Measurements from ENCODE around the gene TCF7L2.

TCF7L2 gene

GRCh38 chr10:113127901-113128283 is 177.8 kb downstream of the TCF7L2 start:
- in situ Hi-C loops (cut with MboI; ENCODE audit: low pct_unique_long_range_greater_than_20kb, low sequenced_read_pairs, unreplicated experiment) = no loop called here
- TF ChIP-seq CTCF (IDR thresholded peaks at IDR 0.05; ENCODE audit: extremely low read depth, insufficient read depth, missing control alignments) = no peak
- no peak for DNase-seq (ENCODE audit: low spot score)

GRCh38 chr10:113128450-113129070 is 178.5 kb downstream of the TCF7L2 start:
- DNase-seq (ENCODE audit: low spot score) = no peak
- in situ Hi-C loops (cut with MboI; ENCODE audit: low pct_unique_long_range_greater_than_20kb, low sequenced_read_pairs, unreplicated experiment) = no loop called here
- no peak for TF ChIP-seq CTCF (IDR thresholded peaks at IDR 0.05; ENCODE audit: extremely low read depth, insufficient read depth, missing control alignments)

- no peak for DNase-seq (ENCODE audit: low spot score)
- no peak for TF ChIP-seq CTCF (IDR thresholded peaks at IDR 0.05; ENCODE audit: extremely low read depth, insufficient read depth, missing control alignments)
- in situ Hi-C loops (cut with MboI; ENCODE audit: low pct_unique_long_range_greater_than_20kb, low sequenced_read_pairs, unreplicated experiment) = no loop called here
Measured at GRCh38 chr10:113129117-113129516, 179.1 kb downstream of the TCF7L2 start.

GRCh38 chr10:113130014-113130641 is 180.1 kb downstream of the TCF7L2 start:
- in situ Hi-C loops (cut with MboI; ENCODE audit: low pct_unique_long_range_greater_than_20kb, low sequenced_read_pairs, unreplicated experiment) = no loop called here
- no peak for TF ChIP-seq CTCF (IDR thresholded peaks at IDR 0.05; ENCODE audit: extremely low read depth, insufficient read depth, missing control alignments)
- DNase-seq (ENCODE audit: low spot score) = no peak

- no peak for TF ChIP-seq CTCF (IDR thresholded peaks at IDR 0.05; ENCODE audit: extremely low read depth, insufficient read depth, missing control alignments)
- no peak for DNase-seq (ENCODE audit: low spot score)
- in situ Hi-C loops (cut with MboI; ENCODE audit: low pct_unique_long_range_greater_than_20kb, low sequenced_read_pairs, unreplicated experiment) = no loop called here
Measured at GRCh38 chr10:113131613-113132261, 181.7 kb downstream of the TCF7L2 start.

- TF ChIP-seq CTCF (IDR thresholded peaks at IDR 0.05; ENCODE audit: extremely low read depth, insufficient read depth, missing control alignments) = no peak
- in situ Hi-C loops (cut with MboI; ENCODE audit: low pct_unique_long_range_greater_than_20kb, low sequenced_read_pairs, unreplicated experiment) = no loop called here
- DNase-seq (ENCODE audit: low spot score) = no peak
Measured at GRCh38 chr10:113132591-113133121, 182.6 kb downstream of the TCF7L2 start.

Measured in GM13977 (cell line).